ENCODE results near the gene EYS. TPM values are rescaled to one million over a fixed set of nuclear protein-coding genes. Genes with fewer than 3 reads are reported as not detected.

The EYS gene
- total RNA-seq, 2 experiments from 2014 or later, result not detected

- H3K4me1 ChIP-seq (ENCODE audit: insufficient read depth, low read length), result no peaks in the 10 kb centered on the region
- ChIA-PET POLR2A (no interaction called here), CTCF (no interaction called here)
- ATAC-seq (ENCODE audit: poor library complexity), result no peak
- Mint-ChIP-seq H3K27me3 (no peaks in the 10 kb centered on the region), H3K4me1 (ENCODE audit: low read depth) (no peaks in the 10 kb centered on the region), H3K36me3 (ENCODE audit: low read depth) (no peaks in the 10 kb centered on the region), H3K4me3 (no peak overlapping the region), H3K9me3 (peaks cover 6% of the 10 kb centered on the region), H3K27ac (no peak overlapping the region)
- no peak overlapping the region for H3K27ac ChIP-seq (ENCODE audit: low read depth in 1 of 2, low read length in 2 of 2)
- intact Hi-C loops (cut with DNase I, micrococcal nuclease), result no loop called here
- TF ChIP-seq, protein P1, sequence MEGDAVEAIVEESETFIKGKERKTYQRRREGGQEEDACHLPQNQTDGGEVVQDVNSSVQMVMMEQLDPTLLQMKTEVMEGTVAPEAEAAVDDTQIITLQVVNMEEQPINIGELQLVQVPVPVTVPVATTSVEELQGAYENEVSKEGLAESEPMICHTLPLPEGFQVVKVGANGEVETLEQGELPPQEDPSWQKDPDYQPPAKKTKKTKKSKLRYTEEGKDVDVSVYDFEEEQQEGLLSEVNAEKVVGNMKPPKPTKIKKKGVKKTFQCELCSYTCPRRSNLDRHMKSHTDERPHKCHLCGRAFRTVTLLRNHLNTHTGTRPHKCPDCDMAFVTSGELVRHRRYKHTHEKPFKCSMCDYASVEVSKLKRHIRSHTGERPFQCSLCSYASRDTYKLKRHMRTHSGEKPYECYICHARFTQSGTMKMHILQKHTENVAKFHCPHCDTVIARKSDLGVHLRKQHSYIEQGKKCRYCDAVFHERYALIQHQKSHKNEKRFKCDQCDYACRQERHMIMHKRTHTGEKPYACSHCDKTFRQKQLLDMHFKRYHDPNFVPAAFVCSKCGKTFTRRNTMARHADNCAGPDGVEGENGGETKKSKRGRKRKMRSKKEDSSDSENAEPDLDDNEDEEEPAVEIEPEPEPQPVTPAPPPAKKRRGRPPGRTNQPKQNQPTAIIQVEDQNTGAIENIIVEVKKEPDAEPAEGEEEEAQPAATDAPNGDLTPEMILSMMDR (IDR thresholded peaks at IDR 0.05), result no peak
- no peaks in the 10 kb centered on the region for H3K36me3 ChIP-seq (ENCODE audit: insufficient read depth, low read length)
- H3K27me3 ChIP-seq (ENCODE audit: control insufficient read depth in 1 of 2, insufficient read depth in 2 of 2, low read length in 2 of 2), result no peaks in the 10 kb centered on the region
- H3K4me3 ChIP-seq (ENCODE audit: low read length), result no peak overlapping the region
- H3K9me3 ChIP-seq (ENCODE audit: control insufficient read depth in 1 of 2, insufficient read depth in 1 of 2, low read length in 2 of 2), result peaks cover 0 to 4% of the 10 kb centered on the region in 2 experiments
- no peak for DNase-seq
Measured at GRCh38 chr6:65461121-65461520, 245.9 kb downstream of the EYS start.

DNA sequence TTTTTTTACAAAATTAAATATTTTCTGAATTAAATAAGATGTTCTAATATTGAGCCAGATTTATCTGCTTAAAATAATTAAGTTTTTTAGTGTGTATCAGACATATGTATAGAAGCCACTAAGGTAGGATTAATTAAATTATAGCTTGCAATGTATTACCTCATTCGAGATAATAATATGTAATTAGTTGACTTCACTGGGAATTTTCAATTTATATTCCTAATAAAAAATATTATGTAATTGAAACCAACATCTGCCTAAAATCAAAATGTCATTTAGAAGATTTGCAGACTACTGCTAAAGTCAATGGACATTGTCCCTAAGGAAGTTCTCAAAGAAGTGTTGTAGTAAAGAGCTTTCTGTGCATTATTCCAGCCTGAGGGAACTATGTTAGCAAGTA is 254.7 kb downstream of the EYS start:
- H3K9me3 Mint-ChIP-seq, result peaks cover 12% of the 10 kb centered on the region
- H3K36me3 Mint-ChIP-seq (ENCODE audit: low read depth), result no peaks in the 10 kb centered on the region
- no peaks in the 10 kb centered on the region for H3K27me3 Mint-ChIP-seq
- no peak for DNase-seq
- H3K4me1 Mint-ChIP-seq (ENCODE audit: low read depth), result no peaks in the 10 kb centered on the region
- TF ChIP-seq, protein P1 (IDR thresholded peaks at IDR 0.05), result no peak
- no peaks in the 10 kb centered on the region for H3K27me3 ChIP-seq (ENCODE audit: control insufficient read depth in 1 of 2, insufficient read depth in 2 of 2, low read length in 2 of 2)
- H3K27ac Mint-ChIP-seq, result no peak overlapping the region
- no peak overlapping the region for H3K4me3 Mint-ChIP-seq
- ChIA-PET POLR2A (no interaction called here), CTCF (no interaction called here)
- no peak overlapping the region for H3K4me3 ChIP-seq (ENCODE audit: low read length)
- H3K4me1 ChIP-seq (ENCODE audit: insufficient read depth, low read length), result no peaks in the 10 kb centered on the region
- intact Hi-C loops (cut with DNase I, micrococcal nuclease), result no loop called here
- ATAC-seq (ENCODE audit: poor library complexity), result no peak
- no peaks in the 10 kb centered on the region for H3K36me3 ChIP-seq (ENCODE audit: insufficient read depth, low read length)
- no peak overlapping the region for H3K27ac ChIP-seq (ENCODE audit: low read depth in 1 of 2, low read length in 2 of 2)
- no peaks in the 10 kb centered on the region for H3K9me3 ChIP-seq (ENCODE audit: control insufficient read depth in 1 of 2, insufficient read depth in 1 of 2, low read length in 2 of 2)

DNA sequence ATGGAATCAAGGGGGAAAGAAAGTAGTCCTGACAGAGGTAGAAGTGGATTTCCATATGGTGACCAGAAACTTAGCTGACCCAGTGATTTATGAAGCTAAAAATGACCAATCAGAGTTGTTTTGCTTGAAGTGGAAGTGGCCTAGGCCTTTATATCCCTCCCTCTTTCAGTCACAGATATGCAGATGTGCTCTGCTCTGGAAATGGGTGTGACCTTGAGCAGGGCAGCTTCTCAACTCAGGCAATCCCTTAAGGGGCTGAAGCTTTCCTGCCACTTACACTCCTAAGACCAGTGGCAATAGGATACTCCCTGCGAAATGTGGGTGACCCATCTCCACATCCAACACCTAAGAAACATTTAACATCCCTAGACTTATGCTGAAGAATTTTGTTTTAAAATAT is 256.6 kb downstream of the EYS start:
- no peak overlapping the region for H3K4me3 ChIP-seq (ENCODE audit: low read length)
- Mint-ChIP-seq H3K36me3 (ENCODE audit: low read depth) (no peaks in the 10 kb centered on the region), H3K9me3 (peaks cover 12% of the 10 kb centered on the region), H3K4me1 (ENCODE audit: low read depth) (no peaks in the 10 kb centered on the region), H3K27ac (no peak overlapping the region), H3K4me3 (no peak overlapping the region), H3K27me3 (no peaks in the 10 kb centered on the region)
- H3K36me3 ChIP-seq (ENCODE audit: insufficient read depth, low read length), result no peaks in the 10 kb centered on the region
- ATAC-seq (ENCODE audit: poor library complexity) (no peak), DNase-seq (no peak)
- ChIA-PET CTCF (no interaction called here), POLR2A (no interaction called here)
- H3K27me3 ChIP-seq (ENCODE audit: control insufficient read depth in 1 of 2, insufficient read depth in 2 of 2, low read length in 2 of 2), result no peaks in the 10 kb centered on the region
- H3K27ac ChIP-seq (ENCODE audit: low read depth in 1 of 2, low read length in 2 of 2), result no peak overlapping the region
- no peaks in the 10 kb centered on the region for H3K9me3 ChIP-seq (ENCODE audit: control insufficient read depth in 1 of 2, insufficient read depth in 1 of 2, low read length in 2 of 2)
- TF ChIP-seq, protein P1 (IDR thresholded peaks at IDR 0.05), result no peak
- no peaks in the 10 kb centered on the region for H3K4me1 ChIP-seq (ENCODE audit: insufficient read depth, low read length)
- intact Hi-C loops (cut with DNase I, micrococcal nuclease), result no loop called here
